H1 (cell line): ENCODE data around the gene SPTSSB. TPM values are rescaled to one million over a fixed set of nuclear protein-coding genes. Genes with fewer than 3 reads are reported as not detected.

Experiments used
- CTCF ChIA-PET: fragments of 300-600 bp; sonication (Branson Sonifier 250); formaldehyde crosslinking; loops from one replicate; lab custom pipeline; 2021; ENCODE audit not compliant: partially characterized antibody; lab: Charles Lee
- POLR2A ChIA-PET: fragments of 300-600 bp; sonication (Branson Sonifier 250); formaldehyde crosslinking; loops from one replicate; lab custom pipeline; 2021; ENCODE audit warnings: inconsistent platforms; ENCODE audit not compliant: partially characterized antibody; lab: Charles Lee
- DNase-seq, 2 experiments: peaks; one replicate each; pipeline versions ENCODE4 v3.0.0 to v3.0.0-alpha.2; 2010 to 2022; ENCODE audit warnings: low spot score in 2 of 2, low read depth in 1 of 2, mixed read lengths in 1 of 2
- FAIRE-seq: peaks from 2 replicates; lab custom pipeline; 2011; peaks lifted over from hg19 to GRCh38; lab: Jason Lieb, UNC
- H2AFZ ChIP-seq: 2 replicates; pipeline ENCODE4 v1.8.1; 2012; ENCODE audit warnings: low read length, inconsistent platforms
- H2AK5ac ChIP-seq: 2 replicates; pipeline ENCODE4 v1.6.1; 2013; ENCODE audit warnings: low read depth, low read length
- H2BK120ac ChIP-seq: replicated peaks from 2 replicates; pipeline ENCODE3; 2013; ENCODE audit warnings: low read depth, low read length, inconsistent platforms
- H2BK12ac ChIP-seq: 2 replicates; pipeline ENCODE4 v1.6.1; 2013; ENCODE audit warnings: low read depth, low read length
- H2BK15ac ChIP-seq: 2 replicates; pipeline ENCODE4 v1.6.1; 2013; ENCODE audit warnings: low read length
- H2BK20ac ChIP-seq: 2 replicates; pipeline ENCODE4 v1.6.1; 2013; ENCODE audit warnings: low read length
- H2BK5ac ChIP-seq: 2 replicates; pipeline ENCODE4 v1.6.1; 2013; ENCODE audit warnings: low read depth, low read length
- H3K14ac ChIP-seq: 2 replicates; pipeline ENCODE4 v1.6.1; 2013; ENCODE audit warnings: inconsistent platforms; ENCODE audit not compliant: insufficient read length
- H3K18ac ChIP-seq: 2 replicates; pipeline ENCODE4 v1.6.1; 2013; ENCODE audit warnings: low read length; ENCODE audit errors: extremely low read depth
- H3K23ac ChIP-seq: 2 replicates; pipeline ENCODE4 v1.6.1; 2013; ENCODE audit warnings: inconsistent platforms; ENCODE audit not compliant: insufficient read length
- H3K23me2 ChIP-seq: 2 replicates; pipeline ENCODE4 v1.6.1; 2013; ENCODE audit warnings: low read depth, low read length
- H3K27ac ChIP-seq: 2 replicates; pipeline ENCODE4 v1.6.1; 2011; ENCODE audit warnings: low read depth, low read length, inconsistent platforms
- H3K27me3 ChIP-seq, 4 experiments: replicated peaks in 1 of 4; 1 replicate in 1 of 4; 2 replicates in 3 of 4; pipeline versions ENCODE4 v1.6.1 to v1.8.1; 2011 to 2013; ENCODE audit warnings: low read length in 3 of 4, mild to moderate bottlenecking in 3 of 4, inconsistent platforms in 2 of 4, mixed read lengths in 2 of 4, moderate library complexity in 1 of 4; ENCODE audit not compliant: control insufficient read depth in 3 of 4, insufficient read depth in 3 of 4; ENCODE audit errors: extremely low read depth in 1 of 4
- H3K36me3 ChIP-seq, 4 experiments: 2 replicates each; pipeline versions ENCODE4 v1.6.1 to v1.8.1; 2011 to 2013; ENCODE audit warnings: mild to moderate bottlenecking in 4 of 4, low read length in 3 of 4, moderate library complexity in 2 of 4, control low read depth in 1 of 4, inconsistent platforms in 1 of 4; ENCODE audit not compliant: insufficient read depth in 4 of 4, control insufficient read depth in 2 of 4
- H3K4ac ChIP-seq: replicated peaks from 2 replicates; pipeline ENCODE3; 2013; ENCODE audit warnings: low read length, low read depth, mixed read lengths, inconsistent platforms; ENCODE audit not compliant: insufficient read length
- H3K4me1 ChIP-seq, 4 experiments: replicated peaks in 1 of 4; 1 replicate in 1 of 4; 2 replicates in 3 of 4; pipeline versions ENCODE4 v1.6.1 to v1.8.1; 2011 to 2013; ENCODE audit warnings: low read length in 3 of 4, inconsistent platforms in 2 of 4, mixed read lengths in 1 of 4; ENCODE audit not compliant: insufficient read depth in 4 of 4, control insufficient read depth in 3 of 4
- H3K4me2 ChIP-seq, 2 experiments: 2 replicates each; pipeline versions ENCODE4 v1.6.1 to v1.8.1; 2011 to 2013; ENCODE audit warnings: low read depth in 2 of 2, low read length in 2 of 2, control low read depth in 1 of 2, inconsistent platforms in 1 of 2, mild to moderate bottlenecking in 1 of 2; ENCODE audit not compliant: insufficient read depth in 1 of 2
- H3K4me3 ChIP-seq, 4 experiments: fragments of 200-600, 300-600 bp in 1 of 4; sonication (generic), shearing (Covaris generic), sonication (Bioruptor Twin) in 1 of 4; 2 replicates each; pipeline versions ENCODE4 v1.5.1 to v1.8.1; 2011 to 2016; ENCODE audit warnings: low read length in 4 of 4, low read depth in 3 of 4, control low read depth in 2 of 4, inconsistent platforms in 2 of 4, mild to moderate bottlenecking in 2 of 4, mixed read lengths in 1 of 4, moderate library complexity in 1 of 4; ENCODE audit not compliant: insufficient read depth in 2 of 4; ENCODE audit errors: extremely low read depth in 1 of 4
- H3K56ac ChIP-seq: replicated peaks from 2 replicates; pipeline ENCODE3; 2013; ENCODE audit warnings: low read depth, mild to moderate bottlenecking, mixed read lengths, low read length, inconsistent platforms; ENCODE audit not compliant: insufficient read length
- H3K79me1 ChIP-seq: 2 replicates; pipeline ENCODE4 v1.6.1; 2013; ENCODE audit warnings: low read depth, low read length, control low read depth
- H3K79me2 ChIP-seq, 2 experiments: 2 replicates each; pipeline versions ENCODE4 v1.6.1 to v1.8.1; 2012 to 2013; ENCODE audit warnings: low read length in 2 of 2, mild to moderate bottlenecking in 2 of 2, inconsistent platforms in 1 of 2; ENCODE audit not compliant: insufficient read depth in 2 of 2, control insufficient read depth in 1 of 2
- H3K9ac ChIP-seq, 4 experiments: replicated peaks in 1 of 4; 1 replicate in 1 of 4; 2 replicates in 3 of 4; pipeline versions ENCODE4 v1.6.1 to v1.8.1; 2011 to 2013; ENCODE audit warnings: low read depth in 3 of 4, low read length in 3 of 4, control low read depth in 2 of 4, mild to moderate bottlenecking in 2 of 4, moderate library complexity in 2 of 4, inconsistent platforms in 1 of 4; ENCODE audit errors: extremely low read depth in 1 of 4
- H3K9me3 ChIP-seq, 2 experiments: 2 replicates each; pipeline versions ENCODE4 v1.6.1 to v1.8.1; 2012 to 2013; ENCODE audit warnings: mild to moderate bottlenecking in 2 of 2, moderate library complexity in 2 of 2, control low read depth in 1 of 2, inconsistent platforms in 1 of 2, low read depth in 1 of 2, low read length in 1 of 2, mixed read lengths in 1 of 2; ENCODE audit not compliant: insufficient read depth in 2 of 2
- H4K20me1 ChIP-seq, 2 experiments: replicated peaks in 1 of 2; 2 replicates each; pipeline versions ENCODE3 to v1.8.1; 2011 to 2013; ENCODE audit warnings: inconsistent platforms in 2 of 2, low read length in 2 of 2, mild to moderate bottlenecking in 1 of 2; ENCODE audit not compliant: insufficient read depth in 2 of 2, control insufficient read depth in 1 of 2
- H4K5ac ChIP-seq: 2 replicates; pipeline ENCODE4 v1.6.1; 2013; ENCODE audit warnings: low read length, low read depth, mixed read lengths, inconsistent platforms; ENCODE audit not compliant: insufficient read length
- H4K8ac ChIP-seq: 2 replicates; pipeline ENCODE4 v1.8.0; 2013; ENCODE audit warnings: mild to moderate bottlenecking, moderate library complexity, low read length, inconsistent platforms; ENCODE audit not compliant: insufficient read depth; ENCODE audit errors: extremely low read depth
- H4K91ac ChIP-seq: replicated peaks from 2 replicates; pipeline ENCODE3; 2013; ENCODE audit warnings: low read length, mixed read lengths, inconsistent platforms; ENCODE audit not compliant: insufficient read length
- POLR2AphosphoS5 ChIP-seq: IDR thresholded peaks from 2 replicates; pipeline ENCODE4 v1.6.1; 2011; ENCODE audit warnings: low read depth, low read length
- RFX5 ChIP-seq: IDR thresholded peaks from 2 replicates; pipeline ENCODE4 v1.6.1; 2011; ENCODE audit warnings: low read depth, low read length, improper control_type of control experiment, borderline replicate concordance
- YY1 ChIP-seq: IDR thresholded peaks from 2 replicates; pipeline ENCODE4 v1.6.1; 2011; ENCODE audit warnings: low read depth, mild to moderate bottlenecking, low read length
- WGBS, 2 experiments: shearing (Covaris generic) in 1 of 2; methylation state at CpG; one replicate each; pipeline versions ENCODE4 v1.1.6 to v1.1.7; 2013 to 2015; ENCODE audit warnings: low lambda C conversion rate in 2 of 2, mixed read lengths in 2 of 2, inconsistent platforms in 1 of 2, low coverage in 1 of 2, missing lambda C conversion rate in 1 of 2; ENCODE audit not compliant: insufficient replicate concordance in 2 of 2, insufficient coverage in 1 of 2, insufficient read length in 1 of 2; ENCODE audit errors: extremely low coverage in 1 of 2, missing lambda C conversion rate in 1 of 2; 5-methylcytosine and 5-hydroxymethylcytosine counted together
- polyA plus RNA-seq, 7 experiments: library from polyadenylated mRNA; depleted of rRNA in 3 of 7; stranded (reverse) in 5 of 7; unstranded in 2 of 7; fragments of >200 nt in 5 of 7; fragments of 200-250 nt in 2 of 7; gene quantifications; 1 replicate in 5 of 7; 2 replicates in 1 of 7; 4 replicates in 1 of 7; pipeline versions ENCODE4 v1.2.1 to v1.2.3, GENCODE V29; 2011 to 2013; ENCODE audit warnings: missing spikeins in 2 of 7, mixed read lengths in 2 of 7
- total RNA-seq: library from RNA; stranded (reverse); fragmentation: NEBNext Ultra II Directional; extraction: Animal tissue kit (Norgen Biotek cat#: 25700); gene quantifications from 2 replicates; pipeline ENCODE4 v1.2.1, GENCODE V29; 2021

SPTSSB gene
- total and polyA plus RNA-seq, 2 of the 8 experiments (the other 6 are each of a cell fraction or from before 2014, with no cell fraction given): 33.4 to 52.5 TPM

DNA sequence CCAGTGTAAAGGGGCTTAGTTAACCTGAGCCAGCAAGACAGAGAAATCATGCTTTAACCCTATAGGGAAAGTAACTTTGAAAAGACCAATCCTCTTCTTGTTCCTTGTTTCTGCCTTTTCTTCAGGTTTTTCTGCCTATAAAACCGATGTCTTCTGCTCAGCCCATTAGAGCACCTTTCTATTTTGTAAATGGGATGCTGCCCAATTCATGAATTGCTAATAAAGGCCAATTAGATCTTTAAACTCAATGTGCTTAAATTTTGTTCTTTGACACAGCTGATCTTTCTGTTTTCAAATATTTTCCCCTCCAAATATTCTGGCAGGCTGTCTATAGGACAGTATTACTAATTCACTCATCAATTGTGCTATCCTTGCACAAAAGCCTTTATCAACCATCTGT, 33.8 kb upstream of the SPTSSB start:
- Histone ChIP-seq H2BK120ac (no peak overlapping the region), H3K79me2 (no peaks in the 10 kb centered on the region), H3K27me3 (no peaks in the 10 kb centered on the region), H3K79me1 (no peaks in the 10 kb centered on the region), H3K4me1 (peaks cover 0 to 4% (median 0%) of the 10 kb centered on the region in 4 experiments; a peak in 1 of 7 replicates), H2BK12ac (no peak overlapping the region), H3K4me2 (no peak overlapping the region), H3K4me3 (no peak overlapping the region), H2BK20ac (no peak overlapping the region), H4K20me1 (no peaks in the 10 kb centered on the region), H3K56ac (no peak overlapping the region), H2BK5ac (no peak overlapping the region), H2AK5ac (no peak overlapping the region), H3K27ac (no peak overlapping the region), H3K18ac (no peak overlapping the region), H2AFZ (no peak overlapping the region), H3K9ac (no peak overlapping the region), H4K91ac (no peak overlapping the region), H2BK15ac (no peak overlapping the region), H3K23me2 (no peaks in the 10 kb centered on the region), H3K14ac (no peak overlapping the region), H3K23ac (no peak overlapping the region), H3K9me3 (no peaks in the 10 kb centered on the region), H3K36me3 (no peaks in the 10 kb centered on the region), H4K8ac (no peak overlapping the region), H3K4ac (no peak overlapping the region), H4K5ac (no peak overlapping the region)
- FAIRE-seq (no peak), DNase-seq (no peak)
- ChIA-PET POLR2A (no interaction called here), CTCF (interaction anchor here (1.2 to 1.9 kb wide), 2 partner anchors 15 to 130 kb away, joined by 4 to 9 read pairs; no protein-coding TSS in a partner anchor)
- WGBS, 2 experiments: 93% methylated on average over 1 of the region's 1 CpG; no CpG with 5 or more reads in 1 of the 2 experiments
- TF ChIP-seq YY1 (no peak), RFX5 (no peak), POLR2AphosphoS5 (no peak)
